GM12875 (cell line): Measurements from ENCODE around the gene EFNA2.

ENCODE experiments used
- H3K4me3 ChIP-seq: one replicate; pipeline ENCODE4 v1.5.1; 2011; ENCODE audit warnings: low read depth, low read length, control low read depth
- CTCF ChIP-seq: IDR thresholded peaks from 2 replicates; pipeline ENCODE4 v1.5.1; 2011; ENCODE audit warnings: low read depth, mild to moderate bottlenecking, control low read depth, inconsistent platforms, low read length, moderate library complexity, borderline replicate concordance; ENCODE audit not compliant: insufficient read depth

Gene EFNA2

DNA sequence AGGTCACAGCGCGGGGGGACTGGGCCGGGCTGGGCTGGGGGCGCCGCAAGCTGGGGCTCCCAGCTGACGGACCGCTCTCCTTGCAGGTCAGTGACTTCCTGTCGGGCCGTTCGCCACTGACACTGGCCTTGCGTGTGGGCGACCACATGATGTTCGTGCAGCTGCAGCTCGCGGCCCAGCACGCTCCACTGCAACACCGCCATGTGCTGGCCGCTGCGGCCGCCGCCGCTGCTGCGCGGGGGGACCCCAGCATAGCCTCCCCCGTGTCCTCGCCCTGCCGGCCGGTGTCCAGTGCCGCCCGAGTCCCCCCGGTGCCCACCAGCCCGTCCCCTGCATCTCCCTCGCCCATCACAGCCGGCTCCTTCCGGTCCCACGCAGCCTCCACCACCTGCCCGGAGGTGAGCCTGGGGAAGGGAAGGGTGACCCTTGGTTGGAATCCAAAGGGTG lies 31.6 kb upstream of the EFNA2 start:
- H3K4me3 ChIP-seq, result no peak overlapping the region
- TF ChIP-seq CTCF, result no peak

- no peak overlapping the region for H3K4me3 ChIP-seq
- no peak for TF ChIP-seq CTCF
These were observed 31.0 kb upstream of the EFNA2 start for GRCh38 chr19:1254530-1255185.

GRCh38 chr19:1255186-1256161 lies 30.2 kb upstream of the EFNA2 start:
- no peak for TF ChIP-seq CTCF
- no peak overlapping the region for H3K4me3 ChIP-seq

DNA sequence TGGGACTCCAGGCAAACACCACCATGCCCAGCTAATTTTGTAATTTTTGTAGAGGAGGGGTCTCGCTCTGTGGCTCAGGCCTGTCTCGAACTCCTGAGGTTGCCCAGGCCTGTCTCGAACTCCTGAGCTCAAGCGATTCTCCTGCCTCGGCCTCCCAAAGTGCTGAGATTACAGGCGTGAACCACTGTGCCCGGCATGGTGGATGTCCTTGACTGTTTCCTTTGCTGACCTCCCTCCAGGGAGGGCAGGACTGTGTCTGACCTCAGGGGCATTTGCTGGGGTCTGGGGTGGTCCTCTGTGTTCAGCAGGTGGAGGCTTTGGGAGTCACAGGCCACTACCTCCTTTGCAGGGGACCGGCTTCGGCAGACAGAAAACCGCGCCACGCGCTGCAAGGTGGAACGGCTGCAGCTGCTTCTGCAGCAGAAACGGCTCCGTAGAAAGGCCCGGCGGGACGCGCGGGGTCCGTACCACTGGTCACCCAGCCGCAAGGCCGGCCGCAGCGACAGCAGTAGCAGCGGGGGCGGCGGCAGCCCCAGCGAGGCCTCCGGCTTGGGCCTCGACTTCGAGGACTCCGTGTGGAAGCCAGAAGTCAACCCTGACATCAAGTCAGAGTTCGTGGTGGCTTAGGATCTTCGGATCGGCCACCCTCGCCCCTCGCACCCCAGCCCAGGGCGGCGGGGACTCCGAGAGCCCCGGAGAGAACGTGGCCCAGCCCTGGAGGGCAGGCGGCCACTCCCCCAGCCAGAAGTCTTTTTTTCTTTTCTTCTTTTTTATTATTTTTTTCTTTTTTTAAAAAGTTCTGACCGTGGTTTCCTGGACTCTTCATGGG lies 28.8 kb upstream of the EFNA2 start:
- H3K4me3 ChIP-seq, result no peak overlapping the region
- TF ChIP-seq CTCF, result no peak

GRCh38 chr19:1257475-1258162 lies 28.1 kb upstream of the EFNA2 start:
- H3K4me3 ChIP-seq, result no peak overlapping the region
- no peak for TF ChIP-seq CTCF

DNA sequence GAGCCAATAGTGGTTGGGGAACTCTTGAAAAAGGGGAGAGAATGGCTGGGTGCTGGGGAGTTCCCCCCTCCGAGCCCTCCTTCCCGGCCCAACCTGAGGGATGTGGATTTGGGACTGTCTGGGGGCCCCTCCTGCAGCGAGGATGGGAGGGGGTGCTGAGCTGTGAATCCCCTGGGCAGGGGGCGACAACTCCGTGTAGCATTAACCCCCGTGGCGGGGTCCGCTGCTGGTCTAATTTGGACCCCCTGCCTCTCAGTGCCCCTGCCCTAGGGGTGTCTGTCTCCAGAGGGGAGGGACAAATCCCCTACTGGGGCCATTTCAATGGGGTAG lies 27.5 kb upstream of the EFNA2 start:
- H3K4me3 ChIP-seq, result no peak overlapping the region
- TF ChIP-seq CTCF, result no peak
